Uterus (tissue), 4 donors: ENCODE measurements around the gene SLC25A17. TPM values are rescaled to one million over a fixed set of nuclear protein-coding genes. Genes with fewer than 3 reads are reported as not detected.

Source experiments
- DNase-seq, 2 donors: peaks; one replicate each; pipeline ENCODE4 v3.0.0-alpha.2; 2019 to 2020
- H3K27ac ChIP-seq, 2 donors: fragments of 200-600 bp; sonication (generic); 1 replicate in 1 of 2; 2 replicates in 1 of 2; pipeline ENCODE4 v1.5.1; 2016 to 2018
- H3K27me3 ChIP-seq, 2 donors: fragments of 200-600 bp; sonication (generic); one replicate each; pipeline ENCODE4 v1.5.1; 2018 to 2019; ENCODE audit warnings: control low read depth in 1 of 2
- H3K36me3 ChIP-seq, 2 donors: fragments of 200-600 bp; sonication (generic); one replicate each; pipeline ENCODE4 v1.5.1; 2019; ENCODE audit warnings: control low read depth in 1 of 2
- H3K4me1 ChIP-seq, 2 donors: fragments of 200-600 bp; sonication (generic); one replicate each; pipeline ENCODE4 v1.5.1; 2018 to 2019; ENCODE audit warnings: control low read depth in 1 of 2
- H3K4me3 ChIP-seq, 2 donors: fragments of 200-600 bp; sonication (generic); 1 replicate in 1 of 2; 2 replicates in 1 of 2; pipeline ENCODE4 v1.5.1; 2018 to 2019; ENCODE audit warnings: mild to moderate bottlenecking in 1 of 2
- H3K9me3 ChIP-seq, 2 donors: fragments of 200-600 bp; sonication (generic); one replicate each; pipeline ENCODE4 v1.5.1; 2019; ENCODE audit warnings: control low read depth in 1 of 2
- CTCF ChIP-seq, 4 experiments: fragments of 200-600 bp in 2 of 4; fragments of 450-650 bp in 2 of 4; sonication (generic) in 2 of 4; IDR thresholded peaks; one replicate each; pipeline ENCODE4 v1.5.1; 2016 to 2019; ENCODE audit warnings: antibody characterized with exemption in 4 of 4, mild to moderate bottlenecking in 2 of 4, moderate library complexity in 1 of 4
- POLR2A ChIP-seq, 2 donors: fragments of 450-650 bp; IDR thresholded peaks; one replicate each; pipeline ENCODE4 v1.6.1; 2016; ENCODE audit warnings: antibody characterized with exemption in 2 of 2, mild to moderate bottlenecking in 1 of 2, moderate library complexity in 1 of 2
- intact Hi-C: fragments of 100-400 bp; cut with DNase I; formaldehyde crosslinking; loops from one replicate; pipeline ENCODE4 v1.15.1; 2023; ENCODE audit warnings: low total_unique reads
- total RNA-seq, 4 donors: library from RNA; depleted of rRNA in 3 of 4; stranded (reverse); fragments of >200 nt in 3 of 4; gene quantifications; one replicate each; pipeline versions ENCODE4 v1.1.0 to v1.2.4, GENCODE V29; 2014 to 2023
- donor health status: DM: yes; HTN: yes; CAD: no.

SLC25A17 gene
- total RNA-seq, 4 donors from 2014 or later, result 12.6 to 34.5 (median 20.7) TPM

- Histone ChIP-seq H3K4me1 (no peaks in the 10 kb centered on the region), H3K27ac (peak overlapping the region in 1 of 2 donors; percentile 11), H3K36me3 (no peaks in the 10 kb centered on the region), H3K4me3 (no peak overlapping the region), H3K9me3 (no peaks in the 10 kb centered on the region), H3K27me3 (no peaks in the 10 kb centered on the region)
- no peak for TF ChIP-seq CTCF (IDR thresholded peaks at IDR 0.05)
- TF ChIP-seq POLR2A (IDR thresholded peaks at IDR 0.05), result no peak
- intact Hi-C loops, result no loop called here
- no peak for DNase-seq
Observed at GRCh38 chr22:40728731-40729189, 90.4 kb downstream of the SLC25A17 start.

GRCh38 chr22:40727964-40728615, 91.1 kb downstream of the SLC25A17 start:
- no peaks in the 10 kb centered on the region for H3K4me1 ChIP-seq
- H3K27ac ChIP-seq, result peak overlapping the region in 1 of 2 donors; percentile 11
- intact Hi-C loops, result no loop called here

GRCh38 chr22:40727070-40727963, 91.8 kb downstream of the SLC25A17 start:
- TF ChIP-seq CTCF (IDR thresholded peaks at IDR 0.05) (no peak), POLR2A (IDR thresholded peaks at IDR 0.05) (no peak)
- Histone ChIP-seq H3K36me3 (no peaks in the 10 kb centered on the region), H3K27ac (peak overlapping the region in 1 of 2 donors; percentile 37), H3K4me3 (no peak overlapping the region), H3K4me1 (no peaks in the 10 kb centered on the region), H3K9me3 (no peaks in the 10 kb centered on the region), H3K27me3 (no peaks in the 10 kb centered on the region)
- intact Hi-C loops, result no loop called here
- no peak for DNase-seq

More at GRCh38 chr22:40727964-40728615, 91.1 kb downstream of the SLC25A17 start:
- no peak overlapping the region for H3K4me3 ChIP-seq
- H3K27me3 ChIP-seq, result no peaks in the 10 kb centered on the region
- no peaks in the 10 kb centered on the region for H3K9me3 ChIP-seq
- TF ChIP-seq POLR2A (IDR thresholded peaks at IDR 0.05) (no peak), CTCF (IDR thresholded peaks at IDR 0.05) (no peak)
- no peaks in the 10 kb centered on the region for H3K36me3 ChIP-seq
- DNase-seq, result no peak

GRCh38 chr22:40726514-40726913, 92.6 kb downstream of the SLC25A17 start:
- Histone ChIP-seq H3K4me1 (no peaks in the 10 kb centered on the region), H3K9me3 (no peaks in the 10 kb centered on the region), H3K27me3 (no peaks in the 10 kb centered on the region), H3K4me3 (no peak overlapping the region), H3K27ac (peak overlapping the region in 1 of 2 donors; percentile 37), H3K36me3 (no peaks in the 10 kb centered on the region)
- DNase-seq, result no peak
- no peak for TF ChIP-seq POLR2A (IDR thresholded peaks at IDR 0.05)
- TF ChIP-seq CTCF (IDR thresholded peaks at IDR 0.05), result no peak
- intact Hi-C loops, result no loop called here
